GM19397 (cell line): ENCODE data around the gene FGF3.
"Not testable (repeated sequence)": the region's sequence is repeated elsewhere in the genome, so short reads cannot be mapped to it uniquely, and the experiment has no call there.

Experiments
- ATAC-seq: cut with Tn5 transposase; IDR thresholded peaks from one replicate; pipeline ENCODE4 v1.9.1; 2021; ENCODE audit warnings: mild to moderate bottlenecking, moderate library complexity; ENCODE audit not compliant: unreplicated experiment

The FGF3 gene

GRCh38 chr11:69773626-69774353, 45.4 kb downstream of the FGF3 start:
- ATAC-seq = no peak

GRCh38 chr11:69771466-69771865, 47.8 kb downstream of the FGF3 start:
- no peak for ATAC-seq

GRCh38 chr11:69770540-69770939, 48.7 kb downstream of the FGF3 start:
- no peak for ATAC-seq

- ATAC-seq = no peak
Measured at GRCh38 chr11:69765498-69765995, 53.7 kb downstream of the FGF3 start.

GRCh38 chr11:69764918-69765317, 54.3 kb downstream of the FGF3 start:
- ATAC-seq = not testable (repeated sequence)

GRCh38 chr11:69760319-69760718, 58.9 kb downstream of the FGF3 start:
- ATAC-seq = no peak
